ENCODE measurements around the gene ZP1. TPM values are rescaled to one million over a fixed set of nuclear protein-coding genes. Genes with fewer than 3 reads are reported as not detected.
A peak's percentile ranks its signal among the peaks of the same experiment; 100 is the strongest.

Gene ZP1
- total and polyA plus RNA-seq, 7 experiments from 2014 or later, result not detected

DNA sequence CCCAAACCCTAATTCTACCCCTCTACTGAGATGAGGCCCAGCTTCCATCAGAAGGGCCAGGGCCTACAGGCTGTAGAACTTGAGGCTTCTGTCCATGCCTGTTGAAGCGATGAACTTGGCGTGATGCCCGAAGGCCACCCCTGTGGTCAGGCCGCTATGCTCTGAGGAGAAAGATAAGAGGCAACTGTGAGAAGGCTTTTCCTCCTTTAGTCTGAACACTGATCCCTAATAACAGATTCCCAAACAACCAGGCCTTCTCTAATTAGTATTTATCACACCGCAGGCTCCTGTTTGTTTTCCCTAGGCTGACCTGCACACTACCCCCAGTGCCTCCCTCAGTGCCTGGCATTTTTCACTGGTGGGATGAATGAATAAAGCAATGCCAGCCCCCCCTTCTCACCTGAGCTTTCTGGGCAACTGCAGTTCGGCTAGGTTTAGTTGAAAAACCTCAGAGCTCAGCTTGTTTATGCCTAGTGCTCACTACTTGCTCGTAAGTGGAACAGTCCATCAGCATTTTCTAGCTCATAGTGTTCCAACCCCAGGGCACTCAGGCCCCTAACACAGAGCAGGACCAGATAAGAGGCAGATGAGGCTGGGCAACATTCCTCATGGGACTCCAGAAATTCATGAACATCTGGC lies 23.9 kb downstream of the ZP1 start:
- peaks cover 10 to 69% (median 22%) of the 10 kb centered on the region in 3 experiments for H3K36me3 ChIP-seq (ENCODE audit: control insufficient read depth in 2 of 3, insufficient read depth in 3 of 3, low read length in 3 of 3)
- no peak overlapping the region for H3K27ac Mint-ChIP-seq
- POLR2A ChIA-PET, result interaction anchor here (1.7 kb wide), 1 partner anchor 13 kb away, joined by 8 read pairs; no protein-coding TSS in a partner anchor
- H3K27me3 Mint-ChIP-seq, result no peaks in the 10 kb centered on the region
- no peaks in the 10 kb centered on the region for H3K27me3 ChIP-seq (ENCODE audit: control insufficient read depth in 2 of 2, insufficient read depth in 2 of 2, low read length in 2 of 2)
- no peaks in the 10 kb centered on the region for H3K9me3 ChIP-seq (ENCODE audit: control insufficient read depth in 2 of 3, low read length in 3 of 3)
- DNase-seq (no peak), ATAC-seq (no peak)
- no peak overlapping the region for H3K4me3 ChIP-seq (ENCODE audit: low read length)
- intact Hi-C loops (cut with micrococcal nuclease), result no loop called here
- peaks cover 0 to 10% (median 4%) of the 10 kb centered on the region in 7 donors for H3K4me1 Mint-ChIP-seq
- no peak overlapping the region for H3K4me3 Mint-ChIP-seq
- no peaks in the 10 kb centered on the region for H3K9me3 Mint-ChIP-seq
- H3K4me1 ChIP-seq (ENCODE audit: control insufficient read depth in 2 of 2, insufficient read depth in 2 of 2, low read length in 2 of 2), result no peaks in the 10 kb centered on the region
- H3K27ac ChIP-seq (ENCODE audit: low read depth, low read length), result no peak overlapping the region
- CTCF ChIA-PET, result interaction anchor here (2.0 kb wide), 1 partner anchor 8 kb away, joined by 13 read pairs; no protein-coding TSS in a partner anchor
- peaks cover 12 to 49% (median 25%) of the 10 kb centered on the region in 5 donors for H3K36me3 Mint-ChIP-seq

DNA sequence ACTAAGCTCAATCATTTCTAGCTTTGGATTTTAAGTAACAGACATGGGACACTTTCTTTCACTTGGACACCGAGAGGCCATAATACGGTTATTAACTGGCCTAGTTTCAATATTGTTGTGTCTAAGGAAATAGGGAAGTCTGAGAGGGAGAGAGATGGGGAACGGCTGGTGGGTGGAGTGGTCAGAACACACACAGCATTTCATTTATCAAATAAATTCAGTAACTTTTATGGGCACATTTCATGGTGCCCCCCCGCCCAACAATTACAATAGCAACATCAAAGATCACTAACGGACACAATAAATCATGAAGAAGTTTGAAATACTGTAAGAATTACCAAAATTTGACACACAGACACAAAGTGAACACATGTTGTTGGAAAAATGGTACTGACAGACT lies 28.3 kb downstream of the ZP1 start:
- POLR2A ChIA-PET, result interaction anchor here (1.1 to 3.0 kb wide), 2 partner anchors 9 to 18 kb away, joined by 3 to 15 read pairs; partner anchors contain the start of gene TMEM109
- CTCF ChIA-PET, result interaction anchor here (1.2 kb wide), 1 partner anchor 9 kb away, joined by 5 read pairs; no protein-coding TSS in a partner anchor
- H3K4me1 Mint-ChIP-seq, result peaks cover 0 to 10% (median 7%) of the 10 kb centered on the region in 7 donors
- Histone ChIP-seq H3K36me3 (ENCODE audit: control insufficient read depth in 2 of 3, insufficient read depth in 3 of 3, low read length in 3 of 3) (peaks cover 39 to 88% (median 51%) of the 10 kb centered on the region in 3 experiments), H3K4me1 (ENCODE audit: control insufficient read depth in 2 of 2, insufficient read depth in 2 of 2, low read length in 2 of 2) (peaks cover 0 to 3% of the 10 kb centered on the region in 2 donors), H3K27ac (ENCODE audit: low read depth, low read length) (no peak overlapping the region), H3K27me3 (ENCODE audit: control insufficient read depth in 2 of 2, insufficient read depth in 2 of 2, low read length in 2 of 2) (no peaks in the 10 kb centered on the region), H3K9me3 (ENCODE audit: control insufficient read depth in 2 of 3, low read length in 3 of 3) (no peaks in the 10 kb centered on the region), H3K4me3 (ENCODE audit: low read length) (no peak overlapping the region)
- no peaks in the 10 kb centered on the region for H3K9me3 Mint-ChIP-seq
- DNase-seq, result no peak
- peaks cover 14 to 60% (median 37%) of the 10 kb centered on the region in 5 donors for H3K36me3 Mint-ChIP-seq
- H3K27me3 Mint-ChIP-seq, result no peaks in the 10 kb centered on the region
- intact Hi-C loops (cut with micrococcal nuclease), result loop anchor here in 1 of 2 donors (5.0 kb wide), 1 partner anchor 118 kb away; no protein-coding TSS in a partner anchor
- H3K27ac Mint-ChIP-seq, result peak overlapping the region in 3 of 9 donors; percentile 21 to 58 (median 48)
- H3K4me3 Mint-ChIP-seq, result no peak overlapping the region
- ATAC-seq, result no peak

DNA sequence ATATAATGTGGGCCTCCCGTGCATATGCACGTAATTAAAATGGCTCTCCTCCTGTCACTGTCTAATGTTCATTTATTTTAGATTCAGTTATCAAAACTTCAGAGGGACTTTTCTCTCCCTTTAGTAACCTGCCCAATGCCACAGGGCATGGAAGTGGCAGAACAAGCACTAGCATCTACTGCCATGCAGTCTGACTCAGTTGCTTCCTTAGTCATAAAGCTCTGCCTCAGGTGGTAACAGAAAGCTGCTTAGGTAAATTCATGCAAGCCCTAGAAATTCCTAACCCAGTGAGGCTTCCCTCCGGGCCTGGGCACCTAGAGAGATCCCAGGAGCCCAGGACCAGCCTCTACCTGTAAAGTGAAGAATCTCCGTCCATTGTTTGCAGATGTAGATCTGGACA lies 30.2 kb downstream of the ZP1 start:
- no peaks in the 10 kb centered on the region for H3K27me3 Mint-ChIP-seq
- intact Hi-C loops (cut with micrococcal nuclease), result loop anchor here in 1 of 2 donors (5.0 kb wide), 1 partner anchor 120 kb away; no protein-coding TSS in a partner anchor
- Histone ChIP-seq H3K36me3 (ENCODE audit: control insufficient read depth in 2 of 3, insufficient read depth in 3 of 3, low read length in 3 of 3) (peaks cover 44 to 89% (median 62%) of the 10 kb centered on the region in 3 experiments), H3K4me3 (ENCODE audit: low read length) (no peak overlapping the region), H3K4me1 (ENCODE audit: control insufficient read depth in 2 of 2, insufficient read depth in 2 of 2, low read length in 2 of 2) (peaks cover 0 to 3% of the 10 kb centered on the region in 2 donors), H3K9me3 (ENCODE audit: control insufficient read depth in 2 of 3, low read length in 3 of 3) (no peaks in the 10 kb centered on the region), H3K27me3 (ENCODE audit: control insufficient read depth in 2 of 2, insufficient read depth in 2 of 2, low read length in 2 of 2) (no peaks in the 10 kb centered on the region), H3K27ac (ENCODE audit: low read depth, low read length) (no peak overlapping the region)
- CTCF ChIA-PET, result interaction anchor here (0.7 kb wide), 1 partner anchor 11 kb away, joined by 3 read pairs; no protein-coding TSS in a partner anchor
- H3K27ac Mint-ChIP-seq, result peak overlapping the region in 1 of 9 donors; percentile 2
- peaks cover 14 to 70% (median 39%) of the 10 kb centered on the region in 5 donors for H3K36me3 Mint-ChIP-seq
- ATAC-seq, result no peak
- POLR2A ChIA-PET, result interaction anchor here (3.0 kb wide), 1 partner anchor 7 kb away, joined by 15 read pairs; no protein-coding TSS in a partner anchor
- no peaks in the 10 kb centered on the region for H3K9me3 Mint-ChIP-seq
- H3K4me3 Mint-ChIP-seq, result no peak overlapping the region
- no peak for DNase-seq
- peaks cover 3 to 11% (median 9%) of the 10 kb centered on the region in 7 donors for H3K4me1 Mint-ChIP-seq

DNA sequence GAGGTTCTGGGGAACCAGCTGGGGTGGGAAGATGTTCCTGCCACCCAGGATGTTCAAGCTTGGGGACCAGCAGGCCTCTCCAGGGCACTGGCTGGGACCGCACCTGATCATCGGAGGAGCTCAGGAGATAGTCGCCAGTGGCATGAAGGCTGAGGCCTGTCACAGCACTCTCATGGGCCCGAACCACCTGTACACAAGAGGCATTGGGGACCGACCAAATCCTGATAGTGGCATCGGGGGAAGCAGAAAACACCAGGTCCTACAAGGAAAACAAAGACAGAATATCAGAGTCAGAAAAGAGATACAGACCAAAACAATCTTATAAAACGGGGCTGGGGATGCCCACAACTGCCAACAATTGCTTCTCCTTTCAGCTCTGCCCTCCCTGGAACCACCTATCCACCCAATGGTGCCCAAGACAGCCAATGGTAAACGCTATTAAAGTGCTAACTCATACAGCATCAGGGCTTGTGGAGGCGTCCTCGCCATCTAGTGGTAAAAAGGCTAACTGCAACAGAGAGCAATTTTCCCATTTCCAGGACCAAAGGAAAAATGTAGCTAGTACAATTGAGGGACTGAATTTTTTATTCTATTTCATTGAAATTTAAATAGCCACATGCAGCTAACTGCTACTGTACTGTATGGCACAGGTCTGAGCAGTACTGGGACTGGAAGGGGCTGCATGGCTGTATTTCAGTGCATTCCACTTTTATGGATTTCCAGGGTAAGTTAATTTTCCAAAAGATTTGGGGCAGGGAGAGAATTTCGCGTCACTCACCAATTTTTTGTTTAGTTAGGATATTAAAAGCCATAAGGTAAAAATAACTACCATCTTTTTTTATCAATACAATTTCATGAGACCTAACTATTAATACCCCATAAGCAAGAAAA lies 31.9 kb downstream of the ZP1 start:
- Histone ChIP-seq H3K4me1 (ENCODE audit: control insufficient read depth in 2 of 2, insufficient read depth in 2 of 2, low read length in 2 of 2) (peaks cover 0 to 3% of the 10 kb centered on the region in 2 donors), H3K27ac (ENCODE audit: low read depth, low read length) (no peak overlapping the region), H3K9me3 (ENCODE audit: control insufficient read depth in 2 of 3, low read length in 3 of 3) (no peaks in the 10 kb centered on the region), H3K27me3 (ENCODE audit: control insufficient read depth in 2 of 2, insufficient read depth in 2 of 2, low read length in 2 of 2) (no peaks in the 10 kb centered on the region), H3K4me3 (ENCODE audit: low read length) (no peak overlapping the region), H3K36me3 (ENCODE audit: control insufficient read depth in 2 of 3, insufficient read depth in 3 of 3, low read length in 3 of 3) (peaks cover 53 to 92% (median 62%) of the 10 kb centered on the region in 3 experiments)
- H3K27me3 Mint-ChIP-seq, result no peaks in the 10 kb centered on the region
- intact Hi-C loops (cut with micrococcal nuclease), result loop anchor here (1.0 to 5.0 kb wide), 4 partner anchors 16 to 288 kb away; partner anchors contain the start of gene TMEM109 (in 1 of the 2)
- H3K27ac Mint-ChIP-seq, result peak overlapping the region in 3 of 9 donors; percentile 16 to 51 (median 38)
- peaks cover 14 to 74% (median 41%) of the 10 kb centered on the region in 5 donors for H3K36me3 Mint-ChIP-seq
- peak; percentile 95 for ATAC-seq
- ChIA-PET POLR2A (interaction anchor here (0.5 to 2.4 kb wide), 4 partner anchors 14 to 250 kb away, joined by 3 to 7 read pairs (median 5); partner anchors contain the start of gene TMEM109), CTCF (interaction anchor here (0.7 to 2.5 kb wide), 8 partner anchors 9 to 160 kb away, joined by 3 to 15 read pairs (median 6); partner anchors contain the start of genes PTGDR2 and TMEM109)
- H3K9me3 Mint-ChIP-seq, result no peaks in the 10 kb centered on the region
- H3K4me3 Mint-ChIP-seq, result no peak overlapping the region
- peaks cover 10 to 25% (median 20%) of the 10 kb centered on the region in 7 donors for H3K4me1 Mint-ChIP-seq
- peak in 7 of 9 donors; percentile 11 to 56 (median 37) for DNase-seq

DNA sequence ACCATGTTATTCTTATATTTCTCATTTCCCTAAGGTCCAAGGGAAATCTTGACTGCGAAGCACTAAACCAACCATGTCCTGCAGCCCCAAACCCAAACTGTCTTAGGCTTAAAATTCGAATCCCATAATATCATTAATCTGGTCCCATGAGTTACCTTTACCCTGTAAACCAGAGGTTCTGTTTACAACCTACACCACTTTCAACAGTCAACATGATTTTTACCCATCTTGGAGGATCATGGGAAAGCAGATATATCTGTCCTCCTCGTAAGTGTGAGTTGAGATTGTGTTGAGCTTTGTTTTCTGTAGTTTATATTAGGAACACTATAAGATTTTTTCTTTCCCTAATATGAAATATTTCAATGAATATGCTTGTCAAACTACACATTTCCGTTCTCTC lies 32.6 kb downstream of the ZP1 start:
- H3K36me3 ChIP-seq (ENCODE audit: control insufficient read depth in 2 of 3, insufficient read depth in 3 of 3, low read length in 3 of 3), result peaks cover 53 to 85% (median 58%) of the 10 kb centered on the region in 3 experiments
- Mint-ChIP-seq H3K27me3 (no peaks in the 10 kb centered on the region), H3K4me3 (no peak overlapping the region), H3K4me1 (peaks cover 16 to 31% (median 27%) of the 10 kb centered on the region in 7 donors), H3K9me3 (no peaks in the 10 kb centered on the region), H3K36me3 (peaks cover 14 to 71% (median 38%) of the 10 kb centered on the region in 5 donors), H3K27ac (peak overlapping the region in 1 of 9 donors; percentile 16)
- DNase-seq, result no peak
- no peak overlapping the region for H3K27ac ChIP-seq (ENCODE audit: low read depth, low read length)
- no peak overlapping the region for H3K4me3 ChIP-seq (ENCODE audit: low read length)
- H3K9me3 ChIP-seq (ENCODE audit: control insufficient read depth in 2 of 3, low read length in 3 of 3), result no peaks in the 10 kb centered on the region
- CTCF ChIA-PET, result interaction anchor here (1.4 to 2.5 kb wide), 5 partner anchors 10 to 44 kb away, joined by 5 to 15 read pairs (median 7); partner anchors contain the start of genes PTGDR2 and TMEM109
- no peak for ATAC-seq
- POLR2A ChIA-PET, result interaction anchor here (2.4 kb wide), 1 partner anchor 16 kb away, joined by 7 read pairs; no protein-coding TSS in a partner anchor
- no peaks in the 10 kb centered on the region for H3K27me3 ChIP-seq (ENCODE audit: control insufficient read depth in 2 of 2, insufficient read depth in 2 of 2, low read length in 2 of 2)
- intact Hi-C loops (cut with micrococcal nuclease), result loop anchor here (1.0 to 5.0 kb wide), 4 partner anchors 15 to 287 kb away; partner anchors contain the start of gene TMEM109 (in 1 of the 2)
- peaks cover 3 to 8% of the 10 kb centered on the region in 2 donors for H3K4me1 ChIP-seq (ENCODE audit: control insufficient read depth in 2 of 2, insufficient read depth in 2 of 2, low read length in 2 of 2)

Data from naive thymus-derived CD4-positive, alpha-beta T cell (primary cell).